Right lobe of liver (tissue), 6 donors: ENCODE measurements around the gene PTGDS. TPM values are rescaled to one million over a fixed set of nuclear protein-coding genes. Genes with fewer than 3 reads are reported as not detected.

Experiments
- ATAC-seq, 4 donors: fragments of 200-7000 bp; cut with Tn5 transposase; one replicate each; pipeline ENCODE4 v1.9.1; 2020; ENCODE audit warnings: mild to moderate bottlenecking in 4 of 4, moderate library complexity in 4 of 4
- DNase-seq, 3 donors: peaks; one replicate each; pipeline ENCODE4 v3.0.0-alpha.2; 2020
- H3K27ac ChIP-seq, 3 donors: fragments of 200-600 bp; one replicate each; pipeline ENCODE4 v1.8.0; 2022
- H3K27me3 ChIP-seq, 2 donors: fragments of 200-600 bp; one replicate each; pipeline ENCODE4 v1.8.0; 2022
- H3K36me3 ChIP-seq, 4 donors: fragments of 200-600 bp; sonication (generic) in 1 of 4; one replicate each; pipeline versions ENCODE4 v1.5.1 to v1.8.0; 2017 to 2022; ENCODE audit warnings: control low read depth in 1 of 4
- H3K4me1 ChIP-seq, 4 donors: fragments of 200-600 bp; sonication (generic) in 1 of 4; one replicate each; pipeline versions ENCODE4 v1.5.1 to v1.8.0; 2017 to 2022; ENCODE audit warnings: control low read depth in 1 of 4
- H3K4me3 ChIP-seq, 3 donors: fragments of 200-600 bp; one replicate each; pipeline ENCODE4 v1.8.0; 2022
- H3K9me3 ChIP-seq, 4 donors: fragments of 200-600 bp; sonication (generic) in 1 of 4; one replicate each; pipeline versions ENCODE4 v1.5.1 to v1.8.0; 2017 to 2022; ENCODE audit warnings: control low read depth in 1 of 4
- POLR2A ChIP-seq: fragments of 450-650 bp; IDR thresholded peaks from one replicate; pipeline ENCODE4 v1.6.1; 2017; ENCODE audit warnings: antibody characterized with exemption, mild to moderate bottlenecking
- WGBS: methylation state at CpG from one replicate; pipeline ENCODE4 v1.1.6; 2018; ENCODE audit warnings: low coverage, low lambda C conversion rate; ENCODE audit not compliant: insufficient coverage; ENCODE audit errors: missing lambda C conversion rate; 5-methylcytosine and 5-hydroxymethylcytosine counted together
- intact Hi-C, 2 donors: fragments of 100-400 bp; cut with DNase I; formaldehyde crosslinking; loops; one replicate each; pipeline versions ENCODE4 v1.11.2 to v1.14.1; 2022
- total RNA-seq, 6 experiments: library from RNA; depleted of rRNA in 2 of 6; stranded (reverse); fragments of >200 nt in 2 of 6; fragmentation: NEBNext Ultra II Directional in 3 of 6; extraction: Animal tissue kit (Norgen Biotek cat#: 25700) in 3 of 6; gene quantifications; one replicate each; pipeline versions ENCODE4 v1.1.0 to v1.2.4, GENCODE V29; 2016 to 2023
- TF ChIP-seq, protein P1 (sequence below), 4 donors: fragments of 200-600 bp in 3 of 4; fragments of 450-650 bp in 1 of 4; IDR thresholded peaks; one replicate each; pipeline versions ENCODE4 v1.5.1 to v1.8.0; 2016 to 2022; ENCODE audit warnings: antibody characterized with exemption in 4 of 4, mild to moderate bottlenecking in 2 of 4
- donor health status: DM: no; HTN: yes; CAD: no.
- donor health status: DM: no; HTN: no; CAD: no.
- donor health status: DM: no; HTN: no; CAD: no.
- donor health status: DM: no; HTN: yes; CAD: no.
- donor health status: DM: no; HTN: yes; CAD: no.

The PTGDS gene
- total RNA-seq, 6 experiments from 2014 or later, result 4.3 to 21.9 (median 6.0) TPM

DNA sequence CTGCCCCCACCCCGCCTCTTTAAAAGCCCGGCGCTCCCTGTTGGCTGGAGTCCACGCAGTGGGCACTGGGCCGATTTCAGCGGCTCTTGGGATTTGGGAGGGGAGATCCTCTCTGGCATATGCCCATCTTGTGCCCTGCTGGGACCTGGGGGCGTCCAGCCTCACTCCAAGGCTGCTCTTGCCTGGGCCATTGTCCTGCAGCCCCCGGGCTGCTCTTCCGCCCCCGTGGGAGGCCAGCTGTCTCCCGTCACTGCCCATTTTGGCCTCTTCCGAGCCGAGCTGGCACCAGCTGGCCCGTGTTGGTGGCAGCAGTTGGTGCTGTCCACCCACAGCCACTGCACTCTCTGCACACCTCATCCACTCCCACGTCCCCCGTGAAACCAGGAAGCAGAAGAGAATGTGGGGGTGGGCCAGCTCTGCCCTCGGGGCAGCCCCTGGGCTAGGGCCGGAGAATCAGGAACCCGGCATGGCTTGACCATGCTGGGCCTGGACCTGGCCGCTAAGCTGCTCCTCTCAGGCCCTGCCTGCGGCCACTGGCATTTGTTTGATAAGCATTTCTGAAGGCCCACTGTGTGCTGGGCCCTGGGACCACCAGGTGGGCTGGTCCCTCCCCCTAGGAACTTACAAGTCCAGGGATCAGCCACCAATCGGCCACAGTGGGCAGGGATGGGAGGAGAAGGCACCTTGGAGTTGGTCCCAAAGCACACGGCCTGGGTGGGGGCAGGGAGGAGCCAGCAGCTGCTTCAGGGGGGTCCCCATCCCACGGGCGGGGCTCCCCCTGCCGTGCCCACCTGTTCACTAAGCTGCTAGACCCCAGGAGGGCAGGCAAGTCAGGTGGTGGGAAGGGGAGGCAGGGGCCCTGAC is 30.0 kb upstream of the PTGDS start:
- peak; percentile 20 for TF ChIP-seq POLR2A
- TF ChIP-seq, protein P1, sequence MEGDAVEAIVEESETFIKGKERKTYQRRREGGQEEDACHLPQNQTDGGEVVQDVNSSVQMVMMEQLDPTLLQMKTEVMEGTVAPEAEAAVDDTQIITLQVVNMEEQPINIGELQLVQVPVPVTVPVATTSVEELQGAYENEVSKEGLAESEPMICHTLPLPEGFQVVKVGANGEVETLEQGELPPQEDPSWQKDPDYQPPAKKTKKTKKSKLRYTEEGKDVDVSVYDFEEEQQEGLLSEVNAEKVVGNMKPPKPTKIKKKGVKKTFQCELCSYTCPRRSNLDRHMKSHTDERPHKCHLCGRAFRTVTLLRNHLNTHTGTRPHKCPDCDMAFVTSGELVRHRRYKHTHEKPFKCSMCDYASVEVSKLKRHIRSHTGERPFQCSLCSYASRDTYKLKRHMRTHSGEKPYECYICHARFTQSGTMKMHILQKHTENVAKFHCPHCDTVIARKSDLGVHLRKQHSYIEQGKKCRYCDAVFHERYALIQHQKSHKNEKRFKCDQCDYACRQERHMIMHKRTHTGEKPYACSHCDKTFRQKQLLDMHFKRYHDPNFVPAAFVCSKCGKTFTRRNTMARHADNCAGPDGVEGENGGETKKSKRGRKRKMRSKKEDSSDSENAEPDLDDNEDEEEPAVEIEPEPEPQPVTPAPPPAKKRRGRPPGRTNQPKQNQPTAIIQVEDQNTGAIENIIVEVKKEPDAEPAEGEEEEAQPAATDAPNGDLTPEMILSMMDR (IDR thresholded peaks at IDR 0.05), result no peak
- Histone ChIP-seq H3K27ac (peak overlapping the region; percentile 86 to 98 (median 89)), H3K9me3 (no peaks in the 10 kb centered on the region), H3K4me3 (peak overlapping the region; percentile 58 to 94 (median 75)), H3K4me1 (peaks cover 0 to 31% (median 15%) of the 10 kb centered on the region in 4 donors), H3K27me3 (no peaks in the 10 kb centered on the region), H3K36me3 (peaks cover 3 to 4% (median 4%) of the 10 kb centered on the region in 4 donors)
- intact Hi-C loops, result loop anchor here in 1 of 2 donors (10.0 kb wide), 2 partner anchors 62 to 88 kb away; partner anchors contain the start of genes FUT7 and TRAF2
- WGBS, result 26% methylated on average over 4 of the region's 26 CpGs
- ATAC-seq, result no peak
- peak; percentile 49 to 79 (median 63) for DNase-seq

DNA sequence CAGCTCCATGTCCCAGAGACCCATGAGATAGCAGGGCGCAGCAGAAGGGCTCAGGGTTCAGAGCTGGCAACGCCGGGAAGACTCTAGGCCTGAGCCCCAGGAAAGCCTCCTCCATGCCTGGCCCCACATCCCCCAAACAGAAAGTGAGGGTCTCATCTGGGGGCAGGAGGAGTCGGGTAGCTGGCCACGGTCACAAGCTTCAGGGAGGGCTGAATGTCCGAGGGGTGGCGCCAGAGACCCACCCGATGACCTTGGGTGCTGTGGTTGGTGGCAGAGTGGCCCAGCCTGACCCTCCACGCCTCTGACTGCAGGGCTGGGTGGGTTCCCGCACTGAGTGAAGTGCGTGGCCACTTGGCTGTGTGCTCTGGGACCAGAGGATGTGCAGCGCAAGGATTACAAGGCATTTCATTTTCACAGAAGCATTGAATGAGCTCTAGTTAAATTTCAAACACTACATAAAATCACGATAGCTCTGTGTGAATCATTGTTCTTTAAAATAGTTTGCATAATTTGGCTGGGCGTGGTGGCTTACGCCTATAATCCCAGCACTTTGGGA is 29.3 kb upstream of the PTGDS start:
- H3K4me1 ChIP-seq, result peaks cover 0 to 26% (median 12%) of the 10 kb centered on the region in 4 donors
- H3K27ac ChIP-seq, result peak overlapping the region; percentile 86 to 98 (median 89)
- H3K27me3 ChIP-seq, result no peaks in the 10 kb centered on the region
- intact Hi-C loops, result loop anchor here in 1 of 2 donors (10.0 kb wide), 2 partner anchors 63 to 87 kb away; partner anchors contain the start of genes FUT7 and TRAF2
- H3K4me3 ChIP-seq, result peak overlapping the region; percentile 58 to 94 (median 75)
- ATAC-seq (peak in 1 of 4 donors; percentile 4), DNase-seq (peak; percentile 68 to 76 (median 71))
- 14% methylated on average over 8 of the region's 15 CpGs for WGBS
- H3K9me3 ChIP-seq, result no peaks in the 10 kb centered on the region
- peak; percentile 16 for TF ChIP-seq POLR2A
- TF ChIP-seq, protein P1 (IDR thresholded peaks at IDR 0.05), result peak; percentile 39 to 51 (median 46)
- no peaks in the 10 kb centered on the region for H3K36me3 ChIP-seq

DNA sequence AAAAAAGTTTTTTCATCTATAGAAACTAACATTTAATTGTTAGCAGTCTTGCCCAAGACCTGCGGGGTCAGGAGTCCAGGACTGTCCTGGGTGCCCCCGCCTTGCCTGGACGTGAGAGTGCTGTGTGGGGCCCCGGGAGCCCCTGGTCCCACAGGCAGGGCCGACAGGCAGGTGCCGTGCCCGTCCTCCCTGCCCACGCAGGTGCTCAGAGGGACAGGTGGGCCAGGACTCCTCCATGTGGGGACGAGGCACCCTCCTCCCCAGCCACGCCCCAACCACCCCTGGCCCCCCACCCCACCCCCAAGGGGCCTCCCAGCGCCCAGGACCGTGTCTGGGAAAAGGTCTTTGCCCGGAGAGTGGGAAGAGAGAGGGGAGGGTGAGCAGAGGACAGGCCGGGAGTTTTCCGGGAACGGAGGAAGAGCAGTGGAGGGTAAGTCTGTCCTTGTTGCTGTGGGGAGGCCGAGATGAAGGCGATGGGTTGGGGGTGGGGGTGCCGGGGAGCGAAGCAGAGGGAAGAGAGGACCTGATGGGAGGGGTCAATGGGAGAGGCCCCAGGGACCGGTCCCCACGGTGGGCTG is 28.0 kb upstream of the PTGDS start:
- TF ChIP-seq, protein P1 (IDR thresholded peaks at IDR 0.05), result no peak
- no peak for TF ChIP-seq POLR2A
- Histone ChIP-seq H3K36me3 (no peaks in the 10 kb centered on the region), H3K4me1 (peaks cover 0 to 22% (median 10%) of the 10 kb centered on the region in 4 donors), H3K27ac (peak overlapping the region; percentile 86 to 98 (median 89)), H3K9me3 (no peaks in the 10 kb centered on the region), H3K27me3 (no peaks in the 10 kb centered on the region), H3K4me3 (peak overlapping the region; percentile 75 to 94 (median 78))
- peak; percentile 3 to 19 (median 13) for ATAC-seq
- intact Hi-C loops, result loop anchor here in 1 of 2 donors (10.0 kb wide), 2 partner anchors 65 to 85 kb away; partner anchors contain the start of genes FUT7 and TRAF2
- peak in 1 of 3 donors; percentile 75 for DNase-seq
- 2% methylated on average over 15 of the region's 22 CpGs for WGBS
